HL-60 (cell line): Measurements from ENCODE around the gene NUP35.

Source experiments
- DNase-seq, 2 experiments: peaks; one replicate each; pipeline ENCODE4 v3.0.0-alpha.2; 2010 to 2020; ENCODE audit warnings: low read depth in 1 of 2, low spot score in 1 of 2
- H3K27ac ChIP-seq: fragments of 250-450 bp; sonication (Bioruptor Pico); replicated peaks from 2 replicates; pipeline ENCODE4 v1.5.1; 2020; ENCODE audit warnings: mild to moderate bottlenecking, moderate library complexity
- H3K27me3 ChIP-seq: fragments of 250-450 bp; sonication (Bioruptor Pico); 2 replicates; pipeline ENCODE4 v1.5.1; 2021; ENCODE audit warnings: mild to moderate bottlenecking, moderate library complexity; ENCODE audit not compliant: insufficient read depth, poor library complexity, severe bottlenecking
- H3K4me3 ChIP-seq: replicated peaks from 2 replicates; pipeline ENCODE4 v1.5.1; 2011; ENCODE audit warnings: mild to moderate bottlenecking, control low read depth, low read length; ENCODE audit not compliant: insufficient read depth
- GABPA ChIP-seq: IDR thresholded peaks from 2 replicates; pipeline ENCODE4 v1.6.1; 2012; ENCODE audit warnings: low read depth
- POLR2AphosphoS5 ChIP-seq: IDR thresholded peaks from 2 replicates; pipeline ENCODE4 v1.6.1; 2012; ENCODE audit warnings: low read depth
- SPI1 ChIP-seq: IDR thresholded peaks from 2 replicates; pipeline ENCODE4 v1.6.1; 2012; ENCODE audit warnings: low read depth, mild to moderate bottlenecking, borderline replicate concordance
- TF ChIP-seq, protein P1 (sequence below): IDR thresholded peaks from one replicate; pipeline ENCODE4 v1.5.1; 2011; ENCODE audit warnings: low read length, control low read depth, inconsistent platforms; ENCODE audit not compliant: insufficient read depth
- TF ChIP-seq, protein P2 (sequence below): IDR thresholded peaks from 2 replicates; pipeline ENCODE4 v1.6.1; 2012; ENCODE audit warnings: low read depth; ENCODE audit not compliant: insufficient replicate concordance

Gene NUP35

DNA sequence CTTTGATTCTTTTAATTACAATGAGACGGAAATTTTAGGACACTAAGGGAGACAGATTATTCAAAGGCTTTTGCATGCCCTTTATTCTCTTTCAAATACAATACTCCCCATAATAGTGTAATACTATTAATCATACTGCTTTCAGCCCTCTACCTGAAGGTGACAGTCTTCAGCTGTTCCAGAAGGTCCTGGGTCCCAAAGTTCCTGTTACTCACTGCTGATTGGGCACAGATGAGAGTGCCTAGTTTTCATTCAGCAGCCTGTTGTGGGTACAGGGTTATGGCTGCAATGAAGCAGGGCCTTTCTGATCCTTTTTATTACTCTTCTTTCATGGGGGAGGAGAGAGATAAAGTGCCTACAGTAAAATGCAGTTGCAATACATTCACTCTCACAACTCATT, 80.2 kb downstream of the NUP35 start:
- no peak for DNase-seq
- Histone ChIP-seq H3K27me3 (no peaks in the 10 kb centered on the region), H3K27ac (no peak overlapping the region), H3K4me3 (no peak overlapping the region)
- no peak for TF ChIP-seq GABPA
- TF ChIP-seq SPI1, result no peak

DNA sequence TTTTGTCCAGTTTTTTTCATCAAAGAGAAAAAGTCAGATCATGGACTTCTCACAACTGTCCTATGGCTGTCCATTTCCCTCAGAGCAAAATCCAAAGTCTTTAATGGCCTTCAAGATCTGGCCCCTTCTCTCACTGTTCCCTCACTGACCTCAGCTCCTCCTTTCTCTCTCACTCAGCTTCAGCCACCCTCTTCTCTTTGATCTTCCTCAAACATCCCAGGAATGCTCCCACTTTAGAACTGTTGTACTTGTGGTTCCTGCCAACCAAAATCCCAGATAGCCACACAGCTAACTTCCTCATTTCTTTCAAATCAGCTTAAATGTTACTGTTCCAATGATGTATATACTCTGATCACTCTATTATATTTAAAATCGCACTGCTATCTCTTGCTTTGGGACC, 82.9 kb downstream of the NUP35 start:
- no peak overlapping the region for H3K4me3 ChIP-seq
- TF ChIP-seq, protein P1, sequence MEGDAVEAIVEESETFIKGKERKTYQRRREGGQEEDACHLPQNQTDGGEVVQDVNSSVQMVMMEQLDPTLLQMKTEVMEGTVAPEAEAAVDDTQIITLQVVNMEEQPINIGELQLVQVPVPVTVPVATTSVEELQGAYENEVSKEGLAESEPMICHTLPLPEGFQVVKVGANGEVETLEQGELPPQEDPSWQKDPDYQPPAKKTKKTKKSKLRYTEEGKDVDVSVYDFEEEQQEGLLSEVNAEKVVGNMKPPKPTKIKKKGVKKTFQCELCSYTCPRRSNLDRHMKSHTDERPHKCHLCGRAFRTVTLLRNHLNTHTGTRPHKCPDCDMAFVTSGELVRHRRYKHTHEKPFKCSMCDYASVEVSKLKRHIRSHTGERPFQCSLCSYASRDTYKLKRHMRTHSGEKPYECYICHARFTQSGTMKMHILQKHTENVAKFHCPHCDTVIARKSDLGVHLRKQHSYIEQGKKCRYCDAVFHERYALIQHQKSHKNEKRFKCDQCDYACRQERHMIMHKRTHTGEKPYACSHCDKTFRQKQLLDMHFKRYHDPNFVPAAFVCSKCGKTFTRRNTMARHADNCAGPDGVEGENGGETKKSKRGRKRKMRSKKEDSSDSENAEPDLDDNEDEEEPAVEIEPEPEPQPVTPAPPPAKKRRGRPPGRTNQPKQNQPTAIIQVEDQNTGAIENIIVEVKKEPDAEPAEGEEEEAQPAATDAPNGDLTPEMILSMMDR, result no peak
- TF ChIP-seq POLR2AphosphoS5 (no peak), GABPA (no peak), SPI1 (no peak)
- TF ChIP-seq, protein P2, sequence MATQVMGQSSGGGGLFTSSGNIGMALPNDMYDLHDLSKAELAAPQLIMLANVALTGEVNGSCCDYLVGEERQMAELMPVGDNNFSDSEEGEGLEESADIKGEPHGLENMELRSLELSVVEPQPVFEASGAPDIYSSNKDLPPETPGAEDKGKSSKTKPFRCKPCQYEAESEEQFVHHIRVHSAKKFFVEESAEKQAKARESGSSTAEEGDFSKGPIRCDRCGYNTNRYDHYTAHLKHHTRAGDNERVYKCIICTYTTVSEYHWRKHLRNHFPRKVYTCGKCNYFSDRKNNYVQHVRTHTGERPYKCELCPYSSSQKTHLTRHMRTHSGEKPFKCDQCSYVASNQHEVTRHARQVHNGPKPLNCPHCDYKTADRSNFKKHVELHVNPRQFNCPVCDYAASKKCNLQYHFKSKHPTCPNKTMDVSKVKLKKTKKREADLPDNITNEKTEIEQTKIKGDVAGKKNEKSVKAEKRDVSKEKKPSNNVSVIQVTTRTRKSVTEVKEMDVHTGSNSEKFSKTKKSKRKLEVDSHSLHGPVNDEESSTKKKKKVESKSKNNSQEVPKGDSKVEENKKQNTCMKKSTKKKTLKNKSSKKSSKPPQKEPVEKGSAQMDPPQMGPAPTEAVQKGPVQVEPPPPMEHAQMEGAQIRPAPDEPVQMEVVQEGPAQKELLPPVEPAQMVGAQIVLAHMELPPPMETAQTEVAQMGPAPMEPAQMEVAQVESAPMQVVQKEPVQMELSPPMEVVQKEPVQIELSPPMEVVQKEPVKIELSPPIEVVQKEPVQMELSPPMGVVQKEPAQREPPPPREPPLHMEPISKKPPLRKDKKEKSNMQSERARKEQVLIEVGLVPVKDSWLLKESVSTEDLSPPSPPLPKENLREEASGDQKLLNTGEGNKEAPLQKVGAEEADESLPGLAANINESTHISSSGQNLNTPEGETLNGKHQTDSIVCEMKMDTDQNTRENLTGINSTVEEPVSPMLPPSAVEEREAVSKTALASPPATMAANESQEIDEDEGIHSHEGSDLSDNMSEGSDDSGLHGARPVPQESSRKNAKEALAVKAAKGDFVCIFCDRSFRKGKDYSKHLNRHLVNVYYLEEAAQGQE, result no peak
- no peak for DNase-seq
- no peaks in the 10 kb centered on the region for H3K27me3 ChIP-seq
- H3K27ac ChIP-seq, result no peak overlapping the region

DNA sequence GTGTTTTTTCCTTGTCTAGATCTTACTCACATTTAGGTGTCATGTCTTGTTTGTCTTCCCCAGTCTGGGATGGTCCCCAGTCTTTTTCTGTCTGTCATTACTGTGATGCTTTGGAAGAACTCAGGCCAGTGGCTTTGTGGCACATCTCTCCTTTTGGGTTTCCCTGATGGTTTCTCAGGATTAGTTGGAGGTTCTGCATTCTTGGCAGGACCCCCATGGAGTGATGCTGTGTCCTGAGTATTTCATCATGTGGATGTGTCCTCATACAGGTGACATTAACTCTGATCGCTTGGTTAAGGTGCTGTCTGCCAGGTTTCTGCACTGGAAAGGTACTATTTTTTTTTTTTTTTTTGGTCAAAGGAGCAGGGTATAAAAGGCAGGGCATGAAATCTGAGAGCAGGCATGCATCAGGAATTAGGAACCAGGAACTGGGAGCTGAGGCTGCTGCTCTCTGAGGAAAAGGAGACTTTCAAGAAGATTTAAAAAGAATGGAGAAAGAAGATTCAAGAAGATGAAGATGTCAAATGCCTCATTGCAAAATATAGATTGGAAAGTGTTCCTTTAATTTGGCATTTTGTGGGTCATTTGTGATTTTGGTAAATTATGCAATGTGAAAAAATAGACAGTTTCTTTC, 85.3 kb downstream of the NUP35 start:
- Histone ChIP-seq H3K27me3 (no peaks in the 10 kb centered on the region), H3K4me3 (no peak overlapping the region), H3K27ac (no peak overlapping the region)
- TF ChIP-seq, protein P2, result no peak
- TF ChIP-seq, protein P1, result no peak
- no peak for TF ChIP-seq SPI1
- no peak for TF ChIP-seq POLR2AphosphoS5
- no peak for TF ChIP-seq GABPA
- no peak for DNase-seq
